Neural progenitor cell (in vitro differentiated cells): ENCODE measurements around the gene FGD6.

Source experiments
- CTCF ChIP-seq: fragments of 200-600 bp; sonication (generic); IDR thresholded peaks from 2 replicates; pipeline ENCODE4 v1.5.1; 2017; ENCODE audit warnings: antibody characterized with exemption, mild to moderate bottlenecking
- EZH2 ChIP-seq: fragments of 200-600 bp; sonication (generic); IDR thresholded peaks from 2 replicates; pipeline ENCODE4 v1.6.1; 2017; ENCODE audit warnings: antibody characterized with exemption, mild to moderate bottlenecking, moderate library complexity
- EZH2phosphoT487 ChIP-seq: fragments of 200-600 bp; sonication (generic); IDR thresholded peaks from 2 replicates; pipeline ENCODE4 v1.6.1; 2017; ENCODE audit warnings: antibody characterized with exemption

GRCh38 chr12:95191060-95191696 lies 26.1 kb downstream of the FGD6 start:
- TF ChIP-seq CTCF (no peak), EZH2phosphoT487 (no peak), EZH2 (no peak)
